Aorta (tissue), 5 donors: ENCODE data around the gene CACNA1D. TPM values are rescaled to one million over a fixed set of nuclear protein-coding genes. Genes with fewer than 3 reads are reported as not detected.

Source experiments
- ATAC-seq: fragments of 200-7000 bp; cut with Tn5 transposase; one replicate; pipeline ENCODE4 v1.9.1; 2022; ENCODE audit warnings: moderate library complexity; ENCODE audit not compliant: low FRiP score
- DNase-seq, 2 donors: peaks; one replicate each; pipeline ENCODE4 v3.0.0-alpha.2; 2020
- H3K27ac ChIP-seq, 2 donors: one replicate each; pipeline ENCODE4 v1.5.1; 2013; ENCODE audit warnings: low read length in 2 of 2, mild to moderate bottlenecking in 2 of 2, moderate library complexity in 2 of 2, control low read depth in 1 of 2, inconsistent platforms in 1 of 2, low read depth in 1 of 2
- H3K27me3 ChIP-seq, 2 donors: one replicate each; pipeline ENCODE4 v1.6.1; 2013; ENCODE audit warnings: control low read depth in 1 of 2, low read length in 1 of 2, mild to moderate bottlenecking in 1 of 2, moderate library complexity in 1 of 2; ENCODE audit not compliant: insufficient read depth in 2 of 2, control insufficient read depth in 1 of 2
- H3K36me3 ChIP-seq, 2 donors: one replicate each; pipeline ENCODE4 v1.6.1; 2013; ENCODE audit warnings: control low read depth in 1 of 2, low read length in 1 of 2, mild to moderate bottlenecking in 1 of 2; ENCODE audit not compliant: insufficient read depth in 2 of 2, control insufficient read depth in 1 of 2
- H3K4me1 ChIP-seq, 2 donors: one replicate each; pipeline ENCODE4 v1.6.1; 2013; ENCODE audit warnings: low read length in 2 of 2, control low read depth in 1 of 2, mild to moderate bottlenecking in 1 of 2, moderate library complexity in 1 of 2; ENCODE audit not compliant: insufficient read depth in 2 of 2, control insufficient read depth in 1 of 2
- H3K4me3 ChIP-seq, 2 donors: one replicate each; pipeline ENCODE4 v1.5.1; 2013; ENCODE audit warnings: low read length in 2 of 2, control low read depth in 1 of 2, mild to moderate bottlenecking in 1 of 2
- H3K9me3 ChIP-seq: one replicate; pipeline ENCODE4 v1.6.1; 2013; ENCODE audit warnings: mild to moderate bottlenecking, low read length; ENCODE audit not compliant: control insufficient read depth
- WGBS, 2 donors: extraction: QIAGEN DNeasy Blood & Tissue Kit; methylation state at CpG; one replicate each; pipeline ENCODE4 v1.1.7; 2013; 5-methylcytosine and 5-hydroxymethylcytosine counted together
- intact Hi-C, 2 donors: fragments of 100-400 bp; cut with DNase I; formaldehyde crosslinking; loops; one replicate each; pipeline versions ENCODE4 v1.14.2 to v1.15.0; 2022
- polyA plus RNA-seq, 2 donors: library from polyadenylated mRNA; stranded (reverse); fragments of 200-250 nt; gene quantifications; one replicate each; pipeline ENCODE4 v1.2.3, GENCODE V29; 2013
- total RNA-seq, 2 donors: library from RNA; stranded (reverse); fragmentation: NEBNext Ultra II Directional; extraction: Animal tissue kit (Norgen Biotek cat#: 25700); gene quantifications; one replicate each; pipeline ENCODE4 v1.2.1, GENCODE V29; 2021
- donor health status: healthy with polysubstance abuse.
- donor health status: Bipolar disorder and iron deficiency.
- donor health status: DM: no; HTN: no; CAD: no.
- donor health status: DM: no; HTN: no; CAD: no.
- donor health status: DM: yes; HTN: yes; CAD: no.

Gene CACNA1D
- total and polyA plus RNA-seq, 4 donors = 0.25 to 7.4 (median 0.78) TPM; not detected in 1

DNA sequence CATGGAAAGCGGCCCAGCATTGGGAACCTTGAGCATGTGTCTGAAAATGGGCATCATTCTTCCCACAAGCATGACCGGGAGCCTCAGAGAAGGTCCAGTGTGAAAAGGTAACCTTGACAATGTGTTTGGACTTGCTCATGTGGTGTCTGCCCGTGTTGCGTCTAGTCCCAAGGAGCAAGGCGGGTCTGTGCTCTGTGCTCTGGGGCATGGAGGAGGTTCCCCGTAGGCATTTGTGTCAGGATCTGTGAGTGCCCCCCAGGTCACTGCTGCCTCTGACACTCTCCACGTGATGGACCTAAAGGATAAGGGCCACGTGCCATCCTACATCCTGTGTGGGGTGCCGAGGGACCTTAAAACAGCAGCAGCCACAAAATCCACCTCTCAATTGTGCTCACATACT, 306.9 kb downstream of the CACNA1D start:
- Histone ChIP-seq H3K27me3 (no peaks in the 10 kb centered on the region), H3K27ac (no peak overlapping the region), H3K36me3 (no peaks in the 10 kb centered on the region), H3K9me3 (no peaks in the 10 kb centered on the region), H3K4me1 (no peaks in the 10 kb centered on the region), H3K4me3 (no peak overlapping the region)
- intact Hi-C loops = loop anchor here in 1 of 2 donors (10.0 kb wide), 1 partner anchor 507 kb away; no protein-coding TSS in a partner anchor
- no peak for ATAC-seq
- WGBS, 2 donors = 95 to 96% methylated on average over 9 of the region's 9 CpGs
- DNase-seq = peak in 1 of 2 donors; percentile 45

DNA sequence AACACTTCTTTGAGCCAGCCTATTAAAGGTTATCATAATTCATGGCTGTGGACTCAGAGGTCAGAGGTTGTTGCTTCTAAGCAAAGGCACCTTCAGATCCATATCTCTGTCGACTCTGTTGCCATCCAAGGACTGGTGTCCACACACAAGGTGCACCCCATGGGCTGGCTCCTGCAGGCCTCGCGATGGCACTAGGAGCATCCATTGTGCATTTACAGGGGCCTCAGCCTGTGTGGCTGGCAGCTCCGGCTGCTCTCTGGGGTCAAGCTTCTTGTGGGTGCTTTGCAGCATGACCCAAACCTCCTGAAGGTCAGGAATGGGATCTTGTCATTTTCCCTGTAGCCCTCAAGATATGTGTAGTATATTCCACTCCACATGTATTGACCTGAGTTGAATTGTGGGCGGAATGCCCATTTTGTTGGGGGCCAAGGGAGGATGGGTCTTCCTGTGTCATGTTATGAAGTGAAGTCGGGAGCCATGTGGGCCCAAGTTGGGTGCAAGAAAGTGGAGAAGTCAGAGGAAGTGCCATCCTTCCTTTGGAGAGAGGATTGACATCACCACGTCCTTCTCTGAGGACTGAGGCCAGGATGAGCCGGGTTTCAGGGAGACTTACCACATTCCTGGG, 308.0 kb downstream of the CACNA1D start:
- intact Hi-C loops = loop anchor here in 1 of 2 donors (10.0 kb wide), 1 partner anchor 508 kb away; no protein-coding TSS in a partner anchor
- Histone ChIP-seq H3K4me1 (no peaks in the 10 kb centered on the region), H3K9me3 (no peaks in the 10 kb centered on the region), H3K27me3 (no peaks in the 10 kb centered on the region), H3K36me3 (no peaks in the 10 kb centered on the region), H3K27ac (no peak overlapping the region), H3K4me3 (no peak overlapping the region)
- DNase-seq (peak in 1 of 2 donors; percentile 70), ATAC-seq (no peak)
- WGBS, 2 donors = 92 to 96% methylated on average over 8 of the region's 8 CpGs

DNA sequence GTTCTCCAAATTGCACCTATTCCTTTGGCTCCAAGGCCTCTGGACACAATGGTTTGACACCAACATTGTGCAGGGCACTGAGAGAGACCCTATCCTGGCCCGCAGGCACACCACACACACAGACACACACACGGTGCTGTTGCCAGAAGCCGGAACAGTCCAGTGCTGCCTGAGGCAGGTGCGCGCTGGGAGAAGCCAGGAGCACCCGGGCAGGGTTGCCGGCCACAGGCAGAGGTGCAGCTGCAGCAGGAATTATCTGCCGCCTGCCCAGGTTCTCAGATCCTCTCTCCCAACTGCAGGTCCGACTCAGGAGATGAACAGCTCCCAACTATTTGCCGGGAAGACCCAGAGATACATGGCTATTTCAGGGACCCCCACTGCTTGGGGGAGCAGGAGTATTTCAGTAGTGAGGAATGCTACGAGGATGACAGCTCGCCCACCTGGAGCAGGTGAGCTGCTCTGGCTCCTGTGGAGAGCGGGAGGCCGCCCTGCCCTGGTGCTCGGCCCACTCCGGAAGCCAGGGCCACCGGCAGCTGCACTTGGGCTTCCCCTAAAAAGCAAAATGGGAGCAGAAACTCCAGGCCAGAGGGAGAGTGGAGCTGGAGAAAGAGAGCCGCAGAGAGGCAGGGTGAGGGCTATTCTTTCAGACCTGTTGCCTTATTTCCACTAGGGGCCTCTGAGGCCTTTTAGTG, 308.9 kb downstream of the CACNA1D start:
- intact Hi-C loops = loop anchor here in 1 of 2 donors (10.0 kb wide), 1 partner anchor 508 kb away; no protein-coding TSS in a partner anchor
- H3K9me3 ChIP-seq = no peaks in the 10 kb centered on the region
- DNase-seq (no peak), ATAC-seq (no peak)
- no peaks in the 10 kb centered on the region for H3K4me1 ChIP-seq
- no peaks in the 10 kb centered on the region for H3K36me3 ChIP-seq
- WGBS, 2 donors = 96 to 97% methylated on average over 18 of the region's 18 CpGs
- no peak overlapping the region for H3K27ac ChIP-seq
- H3K4me3 ChIP-seq = no peak overlapping the region
- H3K27me3 ChIP-seq = no peaks in the 10 kb centered on the region

DNA sequence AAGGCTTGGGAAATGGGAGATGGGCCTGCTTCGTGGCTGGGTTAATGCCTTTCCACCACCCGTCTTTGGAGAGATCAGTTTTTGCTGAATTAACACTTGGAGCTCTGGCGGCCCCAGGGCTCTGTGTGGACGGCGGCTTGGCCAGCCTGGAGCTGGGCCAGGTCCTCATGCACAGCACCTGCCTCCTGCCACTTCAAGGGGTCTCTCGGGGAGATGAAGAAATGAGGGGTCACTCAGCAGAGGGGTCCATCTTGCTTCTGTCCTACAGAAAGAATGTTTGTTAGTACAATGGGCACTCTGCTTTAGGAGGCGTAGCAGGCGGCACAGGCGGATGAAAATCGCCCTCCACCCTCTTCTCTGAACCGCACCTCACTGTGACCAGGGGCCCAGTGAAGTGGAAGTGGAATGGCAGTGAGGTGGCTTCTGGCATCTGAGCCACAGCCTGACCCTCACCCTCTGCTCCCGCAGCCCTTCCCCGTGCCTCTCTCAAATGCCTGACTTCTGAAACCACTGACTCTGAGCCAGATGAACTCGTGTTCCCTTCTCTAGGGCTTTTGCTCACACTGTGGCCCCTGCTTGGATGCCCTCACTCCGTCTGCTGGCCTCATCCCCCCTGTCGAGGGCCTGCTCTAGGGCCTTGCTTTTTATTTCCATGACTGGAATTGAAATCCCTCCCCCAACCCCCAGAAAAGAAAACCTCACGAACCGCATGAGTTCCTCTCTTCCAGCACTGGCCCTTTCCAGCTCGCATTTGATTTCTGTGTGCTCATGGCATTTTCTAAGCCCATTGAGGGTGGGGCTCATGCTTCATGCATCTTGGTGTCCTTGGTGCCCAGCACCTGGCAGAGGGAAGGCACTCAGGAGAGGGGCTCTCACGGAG, 309.6 kb downstream of the CACNA1D start:
- DNase-seq (peak in 1 of 2 donors; percentile 43), ATAC-seq (no peak)
- H3K4me3 ChIP-seq = no peak overlapping the region
- no peak overlapping the region for H3K27ac ChIP-seq
- H3K27me3 ChIP-seq = no peaks in the 10 kb centered on the region
- WGBS, 2 donors = 84 to 86% methylated on average over 20 of the region's 20 CpGs
- intact Hi-C loops = loop anchor here in 1 of 2 donors (10.0 kb wide), 1 partner anchor 509 kb away; no protein-coding TSS in a partner anchor
- H3K4me1 ChIP-seq = no peaks in the 10 kb centered on the region
- H3K36me3 ChIP-seq = no peaks in the 10 kb centered on the region
- H3K9me3 ChIP-seq = no peaks in the 10 kb centered on the region

DNA sequence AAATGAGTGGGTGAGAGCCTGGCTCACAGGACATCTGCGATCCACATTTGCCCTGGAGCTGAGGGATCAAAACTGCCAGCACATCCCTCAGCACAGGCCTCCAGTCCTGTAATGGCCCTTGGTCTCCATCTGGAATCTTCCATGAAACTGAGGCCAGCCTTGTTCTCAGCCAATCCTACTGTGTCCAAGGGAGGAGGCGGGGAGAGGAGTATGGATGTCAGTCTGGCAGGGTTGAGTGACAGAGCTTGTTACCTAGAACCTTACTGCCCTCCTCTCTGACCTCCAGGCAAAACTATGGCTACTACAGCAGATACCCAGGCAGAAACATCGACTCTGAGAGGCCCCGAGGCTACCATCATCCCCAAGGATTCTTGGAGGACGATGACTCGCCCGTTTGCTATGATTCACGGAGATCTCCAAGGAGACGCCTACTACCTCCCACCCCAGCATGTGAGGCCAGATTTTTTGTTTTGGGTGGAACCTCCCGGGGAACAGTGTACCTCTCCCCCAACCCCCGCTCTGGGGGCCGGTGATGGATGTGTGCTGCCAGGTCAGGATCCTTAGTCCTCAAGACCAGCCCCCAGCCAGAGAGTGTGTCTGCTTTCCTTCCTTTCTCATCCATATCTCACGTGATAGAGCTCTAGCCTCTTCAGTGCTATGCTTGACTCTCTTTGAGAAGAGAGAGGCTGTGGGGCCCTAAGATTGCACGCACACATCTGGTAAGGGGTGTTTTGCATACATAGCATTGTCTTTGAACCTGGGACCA, 310.5 kb downstream of the CACNA1D start:
- H3K4me1 ChIP-seq = no peaks in the 10 kb centered on the region
- WGBS, 2 donors = 46 to 48% methylated on average over 14 of the region's 14 CpGs
- DNase-seq (peak in 1 of 2 donors; percentile 77), ATAC-seq (no peak)
- H3K4me3 ChIP-seq = no peak overlapping the region
- no peaks in the 10 kb centered on the region for H3K36me3 ChIP-seq
- no peak overlapping the region for H3K27ac ChIP-seq
- no peaks in the 10 kb centered on the region for H3K27me3 ChIP-seq
- H3K9me3 ChIP-seq = no peaks in the 10 kb centered on the region
- intact Hi-C loops = loop anchor here in 1 of 2 donors (5.0 to 10.0 kb wide), 2 partner anchors 87 to 510 kb away; partner anchors contain the start of gene SELENOK

DNA sequence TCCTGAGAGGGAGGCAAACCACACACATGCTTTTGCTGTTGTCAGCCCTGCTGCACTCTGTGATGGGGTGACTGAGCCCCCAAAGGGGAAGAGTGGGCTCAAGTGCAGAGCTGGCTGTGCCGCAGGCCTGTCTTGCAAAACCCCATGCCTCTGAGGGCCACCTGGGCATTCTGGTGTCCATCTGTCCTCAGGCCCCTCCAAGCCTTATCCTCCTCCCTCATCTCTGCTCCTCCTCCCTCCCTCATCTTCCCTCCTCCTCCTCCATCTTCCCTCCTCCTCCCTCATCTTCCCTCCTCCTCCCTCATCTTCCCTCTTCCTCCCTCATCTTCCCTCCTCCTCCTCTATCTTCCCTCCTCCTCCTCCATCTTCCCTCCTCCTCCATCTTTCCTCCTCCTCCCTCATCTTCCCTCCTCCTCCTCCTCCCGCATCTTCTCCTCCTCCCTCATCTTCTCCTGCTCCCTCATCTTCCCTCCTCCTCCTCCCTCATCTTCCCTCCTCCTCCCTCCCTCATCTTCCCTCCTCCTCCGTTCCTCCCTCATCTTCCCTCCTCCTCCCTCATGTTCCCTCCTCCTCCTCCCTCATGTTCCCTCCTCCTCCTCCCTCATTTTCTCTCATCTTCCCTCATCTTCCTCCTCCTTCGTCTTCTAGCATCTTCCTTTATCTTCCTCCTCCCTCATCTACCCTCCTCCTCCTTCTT, 311.2 kb downstream of the CACNA1D start:
- WGBS, 2 donors = 79 to 90% methylated on average over 4 of the region's 4 CpGs
- intact Hi-C loops = loop anchor here in 1 of 2 donors (5.0 to 10.0 kb wide), 2 partner anchors 87 to 511 kb away; partner anchors contain the start of gene SELENOK
- H3K27me3 ChIP-seq = no peaks in the 10 kb centered on the region

DNA sequence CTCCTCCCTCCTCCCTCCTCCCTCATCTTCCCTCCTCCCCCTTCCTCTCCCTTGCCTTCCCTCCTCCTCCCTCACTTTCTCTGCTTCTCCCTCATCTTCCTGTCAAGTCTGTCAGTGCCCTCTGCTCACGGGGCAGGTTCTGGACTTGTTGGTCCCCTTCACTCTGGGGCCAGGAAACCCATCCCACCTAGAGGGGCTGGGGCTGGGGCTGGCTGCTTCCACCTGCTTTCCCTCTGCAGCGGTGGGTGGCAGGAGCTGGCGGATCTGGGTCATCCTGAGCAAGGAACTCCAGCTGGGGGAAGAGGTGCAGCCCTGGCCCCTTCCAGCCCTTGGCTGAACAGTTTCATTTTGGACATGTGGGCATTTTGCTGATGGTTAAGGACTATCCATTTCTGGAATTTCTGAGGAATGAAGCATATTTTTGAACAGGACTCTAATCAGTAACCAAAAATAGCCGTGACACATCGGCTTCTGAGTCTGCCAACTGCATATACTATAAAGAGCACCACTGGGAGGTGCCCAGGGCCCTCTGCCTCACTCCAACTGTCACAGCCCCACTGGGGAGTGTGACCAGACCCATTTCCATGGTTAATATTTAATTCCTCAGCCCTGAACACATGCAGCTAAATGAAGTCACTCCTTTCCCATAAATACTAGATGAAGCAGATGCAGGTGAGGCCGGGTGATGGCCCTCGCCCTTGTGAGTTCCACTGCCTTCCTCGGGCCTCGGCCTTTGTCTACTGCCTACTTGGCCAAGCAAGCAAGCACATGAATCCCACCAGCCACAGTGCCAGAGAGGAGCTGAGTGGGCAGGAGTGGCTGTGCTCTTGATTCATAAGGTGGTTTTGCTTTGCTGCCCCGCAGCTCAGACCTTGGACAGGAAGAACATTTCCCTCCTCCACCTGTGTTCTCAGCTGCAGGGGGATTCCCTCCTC, 312.0 kb downstream of the CACNA1D start:
- WGBS, 2 donors = 38 to 51% methylated on average over 10 of the region's 10 CpGs
- H3K36me3 ChIP-seq = no peaks in the 10 kb centered on the region
- H3K27ac ChIP-seq = peak overlapping the region in 1 of 2 donors; percentile 31
- intact Hi-C loops = loop anchor here in 1 of 2 donors (5.0 to 10.0 kb wide), 2 partner anchors 86 to 512 kb away; partner anchors contain the start of gene SELENOK
- H3K27me3 ChIP-seq = no peaks in the 10 kb centered on the region
- H3K4me3 ChIP-seq = no peak overlapping the region
- H3K4me1 ChIP-seq = no peaks in the 10 kb centered on the region
- ATAC-seq = no peak
- H3K9me3 ChIP-seq = no peaks in the 10 kb centered on the region
- DNase-seq = peak in 1 of 2 donors; percentile 72

More for the DNA sequence above, 311.2 kb downstream of the CACNA1D start:
- no peak overlapping the region for H3K27ac ChIP-seq
- no peaks in the 10 kb centered on the region for H3K9me3 ChIP-seq
- H3K4me1 ChIP-seq = no peaks in the 10 kb centered on the region
- no peak for ATAC-seq
- H3K4me3 ChIP-seq = no peak overlapping the region
- no peaks in the 10 kb centered on the region for H3K36me3 ChIP-seq
- DNase-seq = no peak
